ENCODE data around the gene PITPNM1.
"Not testable (repeated sequence)": the region's sequence is repeated elsewhere in the genome, so short reads cannot be mapped to it uniquely, and the experiment has no call there.

The PITPNM1 gene

DNA sequence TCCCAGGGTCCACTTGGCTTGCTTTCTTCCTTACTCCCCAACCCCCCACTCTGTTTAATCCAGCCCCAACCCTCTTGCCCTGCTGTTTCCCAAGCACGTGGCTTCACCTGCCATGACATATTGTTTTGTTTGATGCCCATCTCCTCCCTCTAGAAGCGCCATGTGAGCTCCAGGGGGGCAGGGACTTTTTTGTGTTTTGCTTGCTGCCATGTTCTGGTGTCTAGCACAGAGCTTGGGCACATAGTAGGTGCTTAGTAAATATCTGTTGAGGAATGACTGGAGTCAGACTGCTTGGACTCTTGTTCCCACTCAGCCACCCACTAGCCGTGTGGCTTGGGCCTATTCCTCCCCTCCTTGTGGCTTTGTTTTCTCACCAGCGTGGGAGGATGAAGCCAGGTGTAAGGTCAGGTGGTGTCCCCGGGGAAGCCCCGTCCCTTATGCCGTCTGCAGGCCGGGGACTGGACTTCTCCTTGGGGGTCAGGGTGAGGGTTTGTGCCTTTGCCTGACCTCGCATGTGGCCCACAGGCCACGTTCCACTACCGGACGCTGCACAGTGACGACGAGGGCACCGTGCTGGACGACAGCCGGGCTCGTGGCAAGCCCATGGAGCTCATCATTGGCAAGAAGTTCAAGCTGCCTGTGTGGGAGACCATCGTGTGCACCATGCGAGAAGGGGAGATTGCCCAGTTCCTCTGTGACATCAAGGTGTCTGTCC, 18.5 kb downstream of the PITPNM1 start:
- DNase-seq: no peak

DNA sequence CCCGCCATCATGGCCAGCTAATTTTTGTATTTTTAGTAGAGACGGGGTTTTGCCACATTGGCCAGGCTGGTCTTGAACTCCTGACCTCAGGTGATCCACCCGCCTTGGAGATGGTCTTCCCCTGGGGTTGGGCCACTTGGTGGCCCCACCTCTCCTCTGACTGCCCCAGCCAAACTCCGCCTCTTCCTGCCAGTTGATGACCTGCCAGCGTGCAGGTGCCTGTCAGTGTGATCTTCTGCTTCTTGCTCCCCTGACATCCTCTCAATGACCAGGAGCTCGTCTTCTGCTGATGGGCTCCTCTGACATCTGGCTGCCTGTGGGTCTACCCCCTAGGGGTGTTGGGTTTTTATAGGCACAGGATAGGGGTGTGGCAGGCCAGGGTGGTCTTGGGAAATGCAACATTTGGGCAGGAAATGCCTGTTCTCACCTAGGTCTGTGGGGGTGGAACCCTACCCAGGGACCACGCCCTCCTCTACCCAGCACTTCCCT, 19.2 kb downstream of the PITPNM1 start:
- DNase-seq: not testable (repeated sequence)

DNA sequence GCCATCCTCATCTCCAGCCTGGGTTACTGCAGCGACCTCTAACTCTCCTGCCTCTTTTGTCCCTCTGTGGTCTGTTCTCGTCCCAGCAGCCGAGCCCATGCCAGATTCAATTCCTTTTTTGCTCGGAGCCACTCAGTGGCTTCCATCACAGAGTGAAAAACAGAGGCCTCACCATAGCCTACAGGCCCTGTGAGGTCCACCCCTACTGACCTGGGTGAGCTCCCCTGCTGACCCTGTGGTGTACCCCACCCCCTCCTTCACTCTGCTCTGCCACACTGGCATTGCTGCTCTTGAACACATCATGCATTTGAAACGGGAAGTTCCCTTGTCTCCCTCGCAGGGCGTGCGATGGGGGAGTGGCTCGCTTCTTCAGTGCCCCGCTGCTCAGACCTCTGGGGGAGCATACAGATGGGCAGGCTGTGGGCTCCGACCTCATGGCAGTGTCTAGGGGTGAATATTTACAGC, 20.3 kb downstream of the PITPNM1 start:
- no peak for DNase-seq

DNA sequence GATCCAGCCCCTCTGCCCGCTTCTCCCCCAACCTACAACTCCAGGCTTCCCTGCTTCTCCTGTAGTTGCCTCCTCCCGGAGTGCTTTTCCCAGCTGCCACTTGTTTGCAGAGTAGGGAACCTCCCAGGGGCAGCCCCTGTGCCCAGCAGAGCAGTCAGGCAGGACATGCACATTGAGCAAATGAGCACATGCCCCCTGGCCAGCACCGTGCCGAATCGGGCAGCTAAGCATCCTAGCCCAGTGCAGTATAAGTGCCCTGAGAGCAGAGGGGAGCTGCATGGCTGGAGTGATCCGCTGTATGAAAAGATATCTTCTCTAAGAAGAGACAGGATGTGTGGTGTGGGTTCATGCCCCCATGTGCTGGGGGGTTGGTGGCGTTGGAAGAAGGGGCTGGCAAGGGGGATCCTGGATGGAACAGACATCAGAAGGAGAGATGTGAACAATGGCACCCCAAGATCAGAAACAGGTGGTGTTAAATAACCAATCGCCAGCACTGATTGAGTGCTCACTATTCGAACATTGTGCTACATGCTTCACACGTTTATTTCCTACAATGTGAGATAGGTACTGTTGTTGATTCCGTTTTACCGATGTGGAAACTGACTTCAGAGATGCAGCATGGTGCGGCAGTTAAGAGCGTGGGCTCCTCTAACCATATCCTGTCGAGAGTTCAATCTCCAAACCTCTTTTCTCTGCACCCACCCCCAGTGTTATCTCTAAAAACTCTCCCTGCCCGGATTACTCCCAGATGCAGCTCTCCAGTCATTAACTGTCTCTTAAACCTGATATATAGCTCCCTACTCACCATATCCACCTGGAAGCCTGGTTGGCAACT, 21.1 kb downstream of the PITPNM1 start:
- no peak for DNase-seq

DNA sequence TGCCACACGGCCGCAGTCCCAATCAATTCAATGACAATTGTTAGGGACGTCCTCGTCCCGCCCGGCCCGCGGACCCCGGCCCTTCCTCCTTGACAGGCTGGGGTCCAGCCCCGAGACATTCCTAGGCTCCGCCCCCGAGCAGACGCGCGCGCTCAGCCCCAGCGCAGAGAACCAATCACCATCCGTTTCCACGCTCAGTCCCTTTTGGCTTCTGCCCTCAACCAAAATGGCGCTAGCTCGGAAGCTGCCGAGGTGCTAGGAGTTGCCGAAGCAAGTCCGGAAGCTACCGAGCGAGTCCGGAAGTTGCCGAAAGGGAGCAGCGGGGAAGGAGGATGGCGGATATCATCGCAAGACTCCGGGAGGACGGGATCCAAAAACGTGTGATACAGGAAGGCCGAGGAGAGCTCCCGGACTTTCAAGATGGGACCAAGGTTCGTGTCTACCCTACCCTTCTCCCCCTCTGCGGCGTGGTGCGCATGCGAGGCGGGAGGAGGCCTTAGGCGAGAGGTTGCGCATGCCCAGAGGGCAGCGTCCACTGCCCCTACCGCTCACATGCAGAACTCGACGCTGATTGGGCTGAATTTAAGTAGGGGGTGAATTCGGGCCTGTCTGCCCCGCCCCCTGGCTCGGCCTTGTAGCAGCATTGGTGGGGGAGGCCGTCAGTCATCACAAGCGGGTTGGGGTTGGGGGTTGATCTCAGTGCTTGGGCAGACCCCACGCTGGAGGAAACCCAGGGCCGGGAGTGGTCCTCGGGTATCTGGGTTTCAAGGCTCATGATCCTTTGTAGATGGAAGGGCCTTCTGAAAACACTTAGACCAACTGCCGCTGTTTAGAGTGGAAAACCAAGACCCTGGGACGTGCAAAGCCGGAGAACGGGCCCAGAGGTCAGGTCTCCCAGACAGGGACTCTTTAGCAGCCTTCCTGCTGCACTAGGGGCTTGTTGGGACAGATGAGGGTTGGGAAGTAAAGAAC, 22.1 kb downstream of the PITPNM1 start, which contains the start of gene AIP:
AIP (plus strand) TSS at position 200 of the 972 bp plus-strand sequence; CDS start at position 333, 133 bp downstream.
- DNase-seq: peak; percentile 95

DNA sequence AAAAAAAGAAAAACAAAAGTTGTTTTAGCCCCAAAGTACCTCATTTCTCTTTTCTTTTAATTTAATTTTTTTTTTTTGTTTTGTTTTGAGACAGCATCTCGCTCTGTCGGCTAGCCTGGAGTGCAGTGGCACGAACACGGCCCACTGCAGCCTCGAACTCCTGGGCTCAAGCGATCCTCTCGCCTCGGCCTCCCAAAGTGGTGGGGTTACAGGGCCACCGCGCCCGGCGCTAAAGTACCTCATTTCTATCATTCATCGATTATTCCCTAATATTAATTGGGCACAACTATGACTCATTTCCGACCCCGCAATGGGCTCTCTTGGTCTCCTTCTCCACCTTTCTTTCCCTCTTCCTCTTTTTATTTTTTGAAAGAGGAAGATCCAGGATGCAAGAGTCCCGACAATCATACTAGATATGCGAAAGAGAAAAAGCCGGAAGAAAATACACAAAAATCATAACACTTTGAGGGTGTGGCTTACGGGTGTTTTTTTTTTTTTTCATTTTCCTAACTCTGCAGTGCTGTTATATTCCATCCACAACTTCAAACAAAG, 22.8 kb downstream of the PITPNM1 start:
- DNase-seq: no peak

DNA sequence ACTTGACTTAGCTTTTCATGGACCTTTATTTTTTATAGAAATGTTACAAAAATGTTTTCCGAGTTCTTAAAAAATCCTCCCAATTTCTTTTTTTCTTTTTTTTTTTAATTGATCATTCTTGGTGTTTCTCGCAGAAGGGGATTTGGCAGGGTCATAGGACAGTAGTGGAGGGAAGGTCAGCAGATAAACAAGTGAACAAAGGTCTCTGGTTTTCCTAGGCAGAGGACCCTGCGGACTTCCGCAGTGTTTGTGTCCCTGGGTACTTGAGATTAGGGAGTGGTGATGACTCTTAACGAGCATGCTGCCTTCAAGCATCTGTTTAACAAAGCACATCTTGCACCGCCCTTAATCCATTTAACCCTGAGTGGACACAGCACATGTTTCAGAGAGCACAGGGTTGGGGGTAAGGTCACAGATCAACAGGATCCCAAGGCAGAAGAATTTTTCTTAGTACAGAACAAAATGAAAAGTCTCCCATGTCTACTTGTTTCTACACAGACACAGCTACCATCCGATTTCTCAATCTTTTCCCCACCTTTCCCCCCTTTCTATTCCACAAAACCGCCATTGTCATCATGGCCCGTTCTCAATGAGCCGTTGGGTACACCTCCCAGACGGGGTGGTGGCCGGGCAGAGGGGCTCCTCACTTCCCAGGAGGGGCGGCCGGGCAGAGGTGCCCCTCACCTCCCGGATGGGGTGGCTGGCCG, 27.7 kb downstream of the PITPNM1 start:
- not testable (repeated sequence) for DNase-seq

DNA sequence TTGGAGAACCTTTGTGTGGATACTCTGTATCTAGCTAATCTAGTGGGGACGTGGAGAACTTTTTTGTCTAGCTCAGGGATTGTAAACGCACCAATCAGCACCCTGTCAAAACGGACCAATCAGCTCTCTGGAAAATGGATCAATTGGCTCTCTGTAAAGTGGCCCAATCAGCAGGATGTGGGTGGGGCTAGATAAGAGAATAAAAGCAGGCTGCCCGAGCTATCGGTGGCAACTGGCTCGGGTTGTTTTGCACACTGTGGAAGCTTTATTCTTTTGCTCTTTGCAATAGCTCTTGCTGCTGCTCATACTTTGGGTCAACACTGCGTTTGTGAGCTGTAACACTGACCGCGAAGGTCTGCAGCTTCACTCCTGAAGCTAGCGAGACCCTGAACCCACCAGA, 28.5 kb downstream of the PITPNM1 start:
- not testable (repeated sequence) for DNase-seq

DNA sequence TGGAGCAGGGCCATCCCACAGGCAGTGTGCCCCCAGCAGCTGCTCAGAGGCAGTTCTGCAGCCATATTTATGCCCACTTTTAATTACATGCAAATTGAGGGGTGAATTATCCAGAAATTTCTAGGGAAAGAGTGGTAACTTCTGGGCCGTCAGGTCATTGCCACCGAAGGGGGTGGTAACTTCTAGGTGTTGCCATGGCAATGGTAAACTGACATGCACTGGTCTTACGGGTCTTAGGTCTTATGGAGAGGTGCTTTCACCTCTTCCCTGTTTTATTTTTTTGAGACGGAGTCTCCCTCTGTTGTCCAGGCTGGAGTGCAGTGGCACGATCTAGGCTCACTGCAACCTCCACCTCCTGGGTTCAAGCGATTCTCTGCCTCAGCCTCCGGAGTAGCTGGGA, 32.3 kb downstream of the PITPNM1 start:
- no peak for DNase-seq

DNA sequence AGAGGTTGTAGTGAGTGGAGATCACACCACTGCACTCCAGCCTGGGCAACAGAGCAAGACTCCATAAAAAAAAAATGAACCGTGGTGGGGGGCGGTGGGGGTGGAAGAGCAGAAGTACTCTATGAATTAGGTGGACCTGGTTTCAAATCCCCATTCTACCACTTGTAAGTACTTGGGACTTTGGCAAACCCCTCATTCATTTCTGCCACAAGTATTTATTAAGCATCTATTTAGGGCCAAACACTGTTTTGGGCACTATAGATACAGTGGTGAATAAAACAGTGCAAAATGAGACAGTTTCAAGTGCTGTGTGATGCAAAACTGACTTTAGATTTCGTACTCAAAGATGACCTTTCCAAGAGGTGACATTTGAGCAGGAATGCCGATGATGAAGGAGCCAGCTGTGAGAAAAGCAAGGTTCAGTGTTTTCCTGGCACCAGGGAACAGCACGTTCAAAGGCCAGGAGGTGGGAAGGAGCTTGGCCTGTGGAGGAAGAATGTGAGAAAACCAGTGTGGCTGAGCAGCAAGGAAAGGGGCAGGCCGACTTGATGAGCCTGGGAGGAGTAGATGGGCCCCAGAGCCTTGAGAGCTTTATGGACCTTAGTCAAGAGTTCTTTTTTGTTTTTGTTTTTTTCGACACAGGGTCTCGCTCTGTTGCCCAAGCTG, 34.7 kb downstream of the PITPNM1 start:
- no peak for DNase-seq

DNA sequence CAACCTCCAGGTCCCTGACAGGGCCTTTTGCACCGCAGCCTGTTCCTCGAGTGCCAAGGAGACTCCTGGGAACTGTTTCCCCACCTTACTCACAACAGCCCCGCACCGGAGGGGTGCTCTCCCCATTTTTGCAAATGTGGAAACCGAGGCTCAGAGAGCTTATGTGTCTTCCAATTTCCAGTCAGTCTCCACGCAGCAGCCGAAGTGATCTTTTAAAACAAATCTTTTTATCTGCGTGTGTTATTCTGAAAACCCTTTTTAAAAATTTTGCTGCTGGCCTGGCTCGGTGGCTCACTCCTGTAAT, 35.7 kb downstream of the PITPNM1 start:
- no peak for DNase-seq

DNA sequence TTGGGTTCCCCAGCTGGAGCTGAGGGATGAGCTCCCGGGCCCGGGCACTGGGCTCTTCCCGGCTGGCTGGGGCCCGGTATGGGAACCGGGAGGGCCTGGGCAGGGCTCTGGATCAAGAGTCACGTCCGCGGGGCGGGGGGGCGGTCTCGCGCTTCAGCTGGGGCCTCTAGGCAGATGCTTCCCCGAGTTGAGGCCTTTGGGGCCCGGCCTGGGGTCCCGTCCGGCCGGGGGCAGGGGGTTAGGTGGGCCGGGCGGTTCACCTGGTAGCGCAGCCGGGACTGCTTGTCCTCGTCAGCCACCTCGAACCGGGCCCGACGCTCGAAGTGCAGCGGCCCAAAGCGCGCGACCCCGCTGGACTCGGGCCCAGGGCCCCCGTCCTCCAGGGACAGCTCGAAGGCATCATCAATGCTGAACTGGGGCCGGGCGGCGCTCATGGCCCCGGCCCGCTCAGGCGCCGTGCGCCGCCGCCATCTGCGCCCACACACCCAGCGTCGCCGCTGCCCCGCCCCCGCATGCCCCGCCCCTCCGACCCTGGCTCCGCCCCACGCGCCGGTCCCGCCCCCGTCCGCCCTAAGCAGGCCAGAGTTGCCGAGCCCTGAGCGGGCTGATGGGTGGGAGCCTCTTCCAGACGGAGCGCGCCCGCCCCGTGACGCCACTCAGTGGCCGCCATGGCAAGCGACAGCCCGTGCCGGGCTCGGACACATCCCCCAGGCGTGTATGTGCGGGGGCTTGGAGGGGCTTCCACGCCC, 36.2 kb downstream of the PITPNM1 start, which contains the start of gene TMEM134:
TMEM134 (minus strand) TSS at position 493 of the 749 bp plus-strand sequence; CDS start at position 434, 59 bp downstream.
- DNase-seq: peak; percentile 79

DNA sequence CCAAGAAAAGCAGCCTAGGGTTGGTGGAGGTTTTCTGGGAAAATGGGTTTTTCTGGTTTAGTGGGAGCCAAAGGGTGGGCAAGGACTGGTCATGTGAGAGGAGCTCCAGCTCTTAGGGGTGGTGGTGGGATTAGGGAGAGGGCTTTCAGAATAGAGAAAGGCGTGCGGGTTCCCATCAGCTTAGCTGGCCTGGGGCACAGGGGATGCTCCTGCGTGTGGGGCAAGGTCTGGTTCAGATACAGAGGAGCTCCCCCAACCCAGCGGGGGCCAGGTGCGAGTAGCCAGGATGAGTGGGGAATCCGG, 36.8 kb downstream of the PITPNM1 start:
- no peak for DNase-seq

DNA sequence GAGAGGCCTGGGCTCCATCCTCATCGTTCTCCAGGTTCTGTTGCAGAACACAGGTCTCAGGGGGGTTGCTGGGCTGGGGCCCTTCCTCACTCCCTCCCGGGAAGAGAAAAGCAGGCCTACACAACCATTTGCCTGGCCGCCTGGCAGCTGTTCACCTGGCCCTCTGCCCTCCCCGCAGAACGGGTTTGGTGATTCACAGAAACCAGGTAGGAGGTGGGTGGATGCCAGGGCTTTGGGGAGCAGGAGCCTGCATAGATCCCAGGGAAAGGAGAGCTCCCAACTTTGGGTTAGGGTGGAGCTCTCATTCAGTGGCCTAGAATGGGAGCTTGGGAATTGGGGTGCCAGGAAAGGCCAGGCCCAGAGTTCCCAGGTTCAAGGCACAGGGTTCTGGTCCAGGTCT, 37.1 kb downstream of the PITPNM1 start:
- DNase-seq: peak; percentile 19

DNA sequence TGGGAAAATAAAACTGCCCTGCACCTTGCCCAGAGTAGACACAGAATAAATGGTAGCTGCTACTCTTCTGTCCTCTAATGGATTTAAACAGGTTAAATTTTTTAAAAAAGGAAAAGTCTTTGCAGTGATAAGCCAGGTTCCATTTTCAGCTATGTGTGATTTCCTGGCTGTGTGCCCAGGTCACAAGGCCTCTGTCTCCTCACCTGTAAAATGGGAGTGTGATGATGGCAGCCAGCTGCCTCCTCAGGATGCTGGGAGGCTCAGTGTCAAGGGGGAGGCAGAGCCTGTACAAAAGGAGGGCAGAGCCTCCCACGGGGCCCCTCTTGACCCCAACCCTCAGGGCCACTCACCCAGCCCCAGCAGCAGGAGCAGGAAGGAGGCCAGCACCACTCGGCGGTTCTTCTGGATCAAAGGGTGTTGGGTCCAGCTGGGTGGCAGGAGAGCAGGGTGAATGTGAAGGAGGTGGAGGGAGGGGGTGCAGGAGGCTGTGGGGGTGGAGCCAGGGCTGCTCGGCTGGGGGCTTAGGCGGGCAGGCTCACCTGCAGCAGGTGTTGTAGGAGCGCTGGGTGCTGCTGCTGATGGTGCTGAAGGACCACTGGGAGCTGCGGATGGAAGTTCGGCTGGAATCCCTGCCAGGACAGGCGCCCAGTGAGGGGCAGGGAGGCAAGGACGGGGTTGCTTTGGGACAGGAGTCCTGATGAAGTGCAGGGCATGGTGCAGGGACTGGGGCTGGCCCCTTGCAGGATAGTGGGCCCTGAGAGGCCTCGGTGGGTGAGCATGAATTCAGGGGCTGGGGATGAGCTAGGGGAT, 38.0 kb downstream of the PITPNM1 start:
- no peak for DNase-seq

DNA sequence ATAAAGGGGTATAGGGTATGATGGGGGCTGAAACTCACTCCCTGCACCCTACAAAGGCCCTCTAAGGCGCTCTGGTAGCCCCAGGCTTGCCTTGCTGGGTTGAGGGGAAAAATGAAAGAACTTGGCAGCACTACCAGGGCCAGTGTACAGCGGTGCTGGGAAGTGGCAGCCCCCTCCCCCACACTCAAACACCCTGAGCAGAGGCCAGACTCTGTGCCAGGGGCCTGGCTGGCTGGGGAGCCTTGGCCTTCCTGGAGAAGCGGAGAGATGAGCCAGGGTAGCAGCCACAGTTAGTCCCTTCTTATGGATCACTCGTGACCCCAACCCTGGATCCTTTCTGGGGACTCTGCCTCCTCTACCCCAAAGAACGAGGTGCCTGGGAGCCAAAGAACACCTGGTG, 38.8 kb downstream of the PITPNM1 start:
- DNase-seq: no peak

DNA sequence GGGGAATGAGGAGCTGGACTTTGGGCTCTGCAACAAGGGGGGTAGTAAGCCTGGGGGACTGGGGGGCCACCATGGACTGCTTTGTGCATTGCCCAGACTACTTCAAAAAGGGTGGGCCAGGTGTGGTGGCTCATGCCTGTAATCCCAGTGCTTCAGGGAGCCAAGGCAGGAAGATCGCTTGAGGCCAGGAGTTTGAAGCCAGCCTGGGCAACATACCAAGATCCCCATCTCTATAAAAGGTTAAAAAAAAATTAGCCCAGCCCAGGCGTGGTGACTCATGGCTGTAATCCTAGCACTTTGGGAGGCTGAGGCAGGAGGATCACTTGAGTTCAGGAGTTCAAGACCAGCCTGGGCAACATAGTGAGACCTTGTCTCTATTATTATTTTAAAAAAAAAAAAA, 39.6 kb downstream of the PITPNM1 start:
- DNase-seq: not testable (repeated sequence)

DNA sequence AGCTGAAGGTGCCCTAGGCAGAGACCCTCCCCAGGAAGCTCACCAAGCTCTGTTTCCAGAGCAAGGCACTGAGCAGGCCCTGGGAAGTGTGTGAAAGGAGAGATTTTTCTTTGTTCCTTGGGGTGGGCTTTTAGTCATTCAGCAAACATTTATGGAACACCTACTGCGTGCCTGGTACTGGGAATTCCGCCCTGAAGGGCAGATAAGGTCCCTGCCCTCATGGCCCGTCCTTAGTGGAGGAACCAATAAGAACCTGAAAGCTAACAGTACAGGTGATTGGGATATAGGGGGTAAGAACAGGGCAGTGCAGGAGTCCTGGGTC, 40.0 kb downstream of the PITPNM1 start:
- no peak for DNase-seq

DNA sequence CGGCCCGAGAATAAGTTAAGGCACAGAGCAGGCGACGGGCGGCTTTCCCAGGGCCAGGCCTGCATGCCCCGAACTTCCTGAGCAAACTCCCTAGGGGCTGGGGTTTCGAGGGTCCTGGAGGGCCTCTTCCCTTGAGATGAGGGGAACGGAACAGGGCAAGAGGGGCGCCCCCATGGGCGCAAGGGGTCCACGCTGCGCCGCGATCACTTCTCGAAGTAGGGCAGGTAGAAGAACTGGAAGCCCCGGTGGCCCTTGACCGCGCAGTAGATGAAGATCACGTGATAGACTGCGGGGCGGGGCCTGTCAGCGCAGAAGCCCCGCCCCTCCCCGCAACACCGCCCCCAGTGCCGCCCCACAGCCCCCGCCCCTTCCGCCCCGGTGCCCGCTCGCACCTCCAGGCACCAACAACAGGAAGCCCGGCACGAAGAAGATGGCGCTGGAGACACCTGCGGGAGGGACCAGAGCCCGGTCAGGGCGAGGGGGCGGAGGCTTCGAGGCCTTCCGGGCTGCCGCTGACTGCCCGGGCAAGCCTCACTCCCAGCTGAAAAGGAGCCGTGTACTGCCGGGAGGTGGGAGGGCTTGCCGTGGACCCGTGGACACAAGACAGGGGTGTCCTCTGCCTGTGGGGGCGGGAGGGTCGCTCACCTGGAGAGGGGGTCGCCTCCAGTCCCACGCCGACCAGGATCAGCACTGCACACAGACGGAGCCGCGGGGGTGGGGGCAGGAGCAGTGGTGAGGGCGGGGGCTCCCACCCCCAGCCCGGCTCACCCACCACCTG, 40.6 kb downstream of the PITPNM1 start:
- peak; percentile 54 for DNase-seq
